ENCODE data around the gene ZNF710. TPM values are rescaled to one million over a fixed set of nuclear protein-coding genes. Genes with fewer than 3 reads are reported as not detected.

ZNF710 gene
- total RNA-seq, 1 donor from 2014 or later, result 26.9 TPM

GRCh38 chr15:90083954-90084607 is 83.0 kb downstream of the ZNF710 start:
- H3K36me3 ChIP-seq (ENCODE audit: insufficient read depth, low read length), result peaks cover 11% of the 10 kb centered on the region
- peaks cover 2% of the 10 kb centered on the region for H3K4me1 Mint-ChIP-seq (ENCODE audit: low read depth, unreplicated experiment)
- FAIRE-seq (no peak), DNase-seq (ENCODE audit: low read depth) (no peak)
- TF ChIP-seq EZH2 (IDR thresholded peaks at IDR 0.05; ENCODE audit: insufficient read depth, low read length) (no peak), CTCF (IDR thresholded peaks at IDR 0.05; ENCODE audit: insufficient read depth, low read depth, low read length) (no peak)
- peaks cover 20% of the 10 kb centered on the region for H3K36me3 Mint-ChIP-seq (ENCODE audit: low read depth, unreplicated experiment)
- no peaks in the 10 kb centered on the region for H3K79me2 ChIP-seq (ENCODE audit: insufficient read depth, low read length)
- no peak overlapping the region for H2AFZ ChIP-seq (ENCODE audit: low read depth, low read length)
- no peak overlapping the region for H3K4me2 ChIP-seq (ENCODE audit: low read length)
- H3K9ac ChIP-seq (ENCODE audit: low read length), result no peak overlapping the region
- no peaks in the 10 kb centered on the region for H3K9me3 Mint-ChIP-seq (ENCODE audit: unreplicated experiment)
- H3K27me3 ChIP-seq (ENCODE audit: insufficient read depth, low read length), result no peaks in the 10 kb centered on the region
- no peak overlapping the region for H3K27ac Mint-ChIP-seq (ENCODE audit: unreplicated experiment)
- no peak overlapping the region for H3K4me3 Mint-ChIP-seq (ENCODE audit: unreplicated experiment)
- no peaks in the 10 kb centered on the region for H3K4me1 ChIP-seq (ENCODE audit: insufficient read depth, low read length)
- H3K27ac ChIP-seq (ENCODE audit: low read depth, low read length), result no peak overlapping the region
- no peaks in the 10 kb centered on the region for H3K27me3 Mint-ChIP-seq (ENCODE audit: low read depth, unreplicated experiment)
- H3K4me3 ChIP-seq (ENCODE audit: insufficient read depth, low read depth, low read length), result no peak overlapping the region
- H3K9me3 ChIP-seq (ENCODE audit: insufficient read depth, low read depth, low read length), result no peaks in the 10 kb centered on the region
- peaks cover 14% of the 10 kb centered on the region for H4K20me1 ChIP-seq (ENCODE audit: insufficient read depth, low read length)

GRCh38 chr15:90084876-90085423 is 83.8 kb downstream of the ZNF710 start:
- Mint-ChIP-seq H3K36me3 (ENCODE audit: low read depth, unreplicated experiment) (peaks cover 24% of the 10 kb centered on the region), H3K4me3 (ENCODE audit: unreplicated experiment) (no peak overlapping the region), H3K27ac (ENCODE audit: unreplicated experiment) (no peak overlapping the region), H3K27me3 (ENCODE audit: low read depth, unreplicated experiment) (no peaks in the 10 kb centered on the region), H3K4me1 (ENCODE audit: low read depth, unreplicated experiment) (peaks cover 2% of the 10 kb centered on the region), H3K9me3 (ENCODE audit: unreplicated experiment) (no peaks in the 10 kb centered on the region)
- DNase-seq (ENCODE audit: low read depth) (no peak), FAIRE-seq (no peak)
- peaks cover 17% of the 10 kb centered on the region for H4K20me1 ChIP-seq (ENCODE audit: insufficient read depth, low read length)
- no peaks in the 10 kb centered on the region for H3K79me2 ChIP-seq (ENCODE audit: insufficient read depth, low read length)
- no peaks in the 10 kb centered on the region for H3K9me3 ChIP-seq (ENCODE audit: insufficient read depth, low read depth, low read length)
- no peak overlapping the region for H3K27ac ChIP-seq (ENCODE audit: low read depth, low read length)
- H3K27me3 ChIP-seq (ENCODE audit: insufficient read depth, low read length), result no peaks in the 10 kb centered on the region
- peaks cover 11% of the 10 kb centered on the region for H3K36me3 ChIP-seq (ENCODE audit: insufficient read depth, low read length)
- no peak for TF ChIP-seq CTCF (IDR thresholded peaks at IDR 0.05; ENCODE audit: insufficient read depth, low read depth, low read length)
- TF ChIP-seq EZH2 (IDR thresholded peaks at IDR 0.05; ENCODE audit: insufficient read depth, low read length), result no peak
- no peaks in the 10 kb centered on the region for H3K4me1 ChIP-seq (ENCODE audit: insufficient read depth, low read length)
- H2AFZ ChIP-seq (ENCODE audit: low read depth, low read length), result no peak overlapping the region
- H3K4me3 ChIP-seq (ENCODE audit: insufficient read depth, low read depth, low read length), result no peak overlapping the region
- no peak overlapping the region for H3K9ac ChIP-seq (ENCODE audit: low read length)
- no peak overlapping the region for H3K4me2 ChIP-seq (ENCODE audit: low read length)

- Histone ChIP-seq H3K4me1 (ENCODE audit: insufficient read depth, low read length) (no peaks in the 10 kb centered on the region), H3K27me3 (ENCODE audit: insufficient read depth, low read length) (no peaks in the 10 kb centered on the region), H2AFZ (ENCODE audit: low read depth, low read length) (no peak overlapping the region), H4K20me1 (ENCODE audit: insufficient read depth, low read length) (peaks cover 19% of the 10 kb centered on the region), H3K79me2 (ENCODE audit: insufficient read depth, low read length) (no peaks in the 10 kb centered on the region), H3K9ac (ENCODE audit: low read length) (no peak overlapping the region), H3K36me3 (ENCODE audit: insufficient read depth, low read length) (peaks cover 9% of the 10 kb centered on the region), H3K4me3 (ENCODE audit: insufficient read depth, low read depth, low read length) (no peak overlapping the region), H3K9me3 (ENCODE audit: insufficient read depth, low read depth, low read length) (no peaks in the 10 kb centered on the region), H3K27ac (ENCODE audit: low read depth, low read length) (no peak overlapping the region), H3K4me2 (ENCODE audit: low read length) (no peak overlapping the region)
- DNase-seq (ENCODE audit: low read depth) (no peak), FAIRE-seq (no peak)
- H3K36me3 Mint-ChIP-seq (ENCODE audit: low read depth, unreplicated experiment), result peaks cover 26% of the 10 kb centered on the region
- TF ChIP-seq CTCF (IDR thresholded peaks at IDR 0.05; ENCODE audit: insufficient read depth, low read depth, low read length), result no peak
- no peak for TF ChIP-seq EZH2 (IDR thresholded peaks at IDR 0.05; ENCODE audit: insufficient read depth, low read length)
- no peak overlapping the region for H3K27ac Mint-ChIP-seq (ENCODE audit: unreplicated experiment)
- peaks cover 2% of the 10 kb centered on the region for H3K4me1 Mint-ChIP-seq (ENCODE audit: low read depth, unreplicated experiment)
- no peak overlapping the region for H3K4me3 Mint-ChIP-seq (ENCODE audit: unreplicated experiment)
- H3K27me3 Mint-ChIP-seq (ENCODE audit: low read depth, unreplicated experiment), result no peaks in the 10 kb centered on the region
- H3K9me3 Mint-ChIP-seq (ENCODE audit: unreplicated experiment), result no peaks in the 10 kb centered on the region
Measured at GRCh38 chr15:90085565-90085964, 84.4 kb downstream of the ZNF710 start.
